ENCODE measurements around the gene KCNQ1OT1.

GRCh38 chr11:2671748-2672147 is 28.0 kb downstream of the KCNQ1OT1 start:
- TF ChIP-seq CTCF (IDR thresholded peaks at IDR 0.05; ENCODE audit: low read depth, low read length), result no peak
- TF ChIP-seq MYC (IDR thresholded peaks at IDR 0.05; ENCODE audit: low read depth, low read length), result no peak
- no peak for TF ChIP-seq POLR2A (IDR thresholded peaks at IDR 0.05; ENCODE audit: extremely low read depth, insufficient read length)
